GM19240 (cell line): ENCODE data around the gene TBXA2R.
A peak's percentile ranks its signal among the peaks of the same experiment; 100 is the strongest.

Experiments used
- DNase-seq: peaks from one replicate; pipeline ENCODE4 v3.0.0; 2011; ENCODE audit warnings: low spot score; ENCODE audit not compliant: insufficient read length

The TBXA2R gene

DNA sequence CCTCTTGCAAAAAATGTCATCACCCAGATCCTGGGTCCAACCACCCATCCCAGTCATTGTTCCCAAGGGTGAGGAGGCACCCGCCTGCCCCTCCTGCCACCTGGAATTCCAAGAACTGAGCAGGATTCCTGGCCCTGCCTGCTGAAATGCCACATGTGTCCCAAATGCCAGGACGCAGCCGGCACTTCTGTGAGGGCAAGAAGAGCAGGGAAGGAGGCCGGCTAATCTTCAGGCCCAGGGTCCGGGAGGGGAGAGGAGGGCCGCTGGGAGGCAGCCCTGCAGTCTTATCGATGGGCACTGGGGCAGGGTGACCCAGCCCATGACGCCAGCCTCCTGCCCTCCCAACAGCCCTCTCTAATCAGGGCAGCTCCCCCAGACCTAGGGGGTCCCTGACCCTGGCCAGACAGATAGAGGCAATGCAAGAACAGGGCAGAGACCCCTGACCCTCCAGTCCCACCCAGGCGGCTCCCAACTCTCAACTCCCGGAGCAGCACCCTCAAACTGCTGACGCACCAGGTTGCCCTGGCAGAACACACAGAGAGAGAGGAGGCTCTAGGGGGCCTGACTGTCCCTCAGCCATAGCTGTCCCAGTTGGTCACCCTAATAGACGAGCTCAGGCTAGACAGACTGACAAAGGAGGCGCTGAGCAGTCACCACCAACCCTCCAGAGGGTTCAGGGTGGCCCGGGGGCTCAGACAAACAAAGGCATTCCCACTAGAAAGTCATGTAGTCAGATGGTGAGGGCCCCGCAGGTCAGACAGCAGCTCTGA is 50.8 kb downstream of the TBXA2R start:
- no peak for DNase-seq

DNA sequence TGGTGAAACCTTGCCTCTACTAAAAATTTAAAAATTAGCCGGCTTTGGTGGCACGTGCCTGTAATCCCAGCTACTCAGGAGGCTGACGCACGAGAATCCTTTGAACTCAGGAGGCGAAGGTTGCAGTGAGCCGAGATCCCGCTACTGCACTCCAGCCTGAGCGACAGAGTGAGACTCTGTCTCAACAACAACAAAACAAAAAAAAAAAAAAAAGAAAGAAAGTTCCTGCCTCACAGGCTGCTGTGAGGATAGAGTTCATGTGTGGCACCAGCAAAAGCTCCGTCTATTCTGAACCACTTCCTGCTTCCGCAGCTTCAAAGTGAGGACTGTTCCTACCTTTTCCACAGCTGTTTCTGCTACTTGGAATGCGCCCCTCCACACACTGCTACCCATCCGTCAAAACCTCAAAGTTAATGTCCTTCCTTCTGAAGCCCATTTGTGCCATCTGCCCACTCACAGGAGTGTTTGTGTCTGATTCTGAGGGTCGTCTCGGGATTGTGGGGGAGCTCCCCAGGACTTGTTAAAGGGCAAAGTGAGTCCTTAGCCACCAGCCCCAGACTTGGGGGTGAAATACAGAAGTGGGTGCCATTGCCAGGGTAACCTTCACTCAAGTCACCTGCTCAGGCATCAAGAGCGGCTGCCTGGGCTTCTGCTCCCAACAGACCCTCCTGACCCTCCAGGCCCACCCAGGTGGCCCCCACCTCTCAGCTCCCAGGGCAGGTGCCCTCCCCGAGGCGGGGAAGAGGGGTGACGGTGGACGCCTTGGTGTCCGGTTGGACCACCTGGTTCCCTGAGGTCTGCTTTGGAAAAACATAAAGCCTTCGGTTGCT is 52.2 kb downstream of the TBXA2R start:
- DNase-seq = no peak

DNA sequence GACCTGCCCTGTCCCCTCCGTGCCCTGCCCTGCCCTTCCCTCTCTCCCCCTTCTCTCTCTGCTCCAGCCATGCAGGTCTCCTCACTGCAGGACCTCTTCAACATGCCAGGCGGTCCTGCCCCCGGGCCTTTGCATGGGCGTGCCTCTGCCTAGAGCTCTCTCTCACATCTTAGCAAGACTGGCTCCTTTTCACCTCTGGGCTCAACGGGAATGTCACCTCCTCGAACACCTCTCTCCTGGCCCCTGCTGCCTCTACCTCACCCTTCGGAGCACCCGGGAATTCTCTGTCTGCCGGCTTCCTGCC is 54.9 kb downstream of the TBXA2R start:
- DNase-seq = no peak

DNA sequence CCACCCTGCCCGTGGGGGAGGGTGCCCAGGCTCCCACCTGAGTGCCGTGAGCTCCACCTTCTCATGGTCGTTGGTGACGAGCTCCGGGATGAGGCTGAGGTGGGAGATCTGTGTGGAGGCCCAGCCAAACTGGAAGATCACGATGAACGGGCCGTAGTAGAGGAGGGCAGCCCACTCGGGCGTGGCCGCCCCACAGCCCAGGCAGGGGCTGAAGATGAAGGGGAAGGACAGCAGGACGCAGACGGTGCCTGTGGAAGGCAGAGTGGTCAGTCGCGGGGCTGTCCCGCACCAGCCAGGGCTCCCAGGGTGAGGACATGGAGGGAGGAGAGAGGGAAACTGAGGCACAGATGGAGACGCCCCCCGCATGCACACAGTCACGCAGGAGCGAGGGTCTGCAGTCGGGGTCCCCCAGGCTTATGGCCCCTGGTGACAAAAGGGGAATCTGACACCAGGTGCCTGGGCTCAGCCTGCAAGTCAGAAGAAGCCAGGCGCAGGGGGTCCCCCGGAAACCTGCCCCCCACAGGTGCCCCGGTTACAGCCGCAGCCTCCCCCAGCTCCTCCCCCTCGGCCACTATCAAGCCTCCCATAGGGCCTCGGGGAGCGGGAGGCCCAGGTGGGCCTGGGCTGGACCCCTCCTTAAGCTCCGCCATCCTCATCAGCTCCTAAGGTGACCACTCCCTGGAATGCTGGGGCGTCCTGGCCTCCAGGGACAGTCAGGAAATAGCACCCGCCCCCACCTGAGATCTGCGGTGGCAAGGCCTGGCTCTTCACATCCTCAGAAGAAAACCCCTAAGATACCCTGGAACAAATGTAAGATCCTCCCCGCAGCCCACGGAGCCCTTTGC is 55.5 kb downstream of the TBXA2R start:
- no peak for DNase-seq

DNA sequence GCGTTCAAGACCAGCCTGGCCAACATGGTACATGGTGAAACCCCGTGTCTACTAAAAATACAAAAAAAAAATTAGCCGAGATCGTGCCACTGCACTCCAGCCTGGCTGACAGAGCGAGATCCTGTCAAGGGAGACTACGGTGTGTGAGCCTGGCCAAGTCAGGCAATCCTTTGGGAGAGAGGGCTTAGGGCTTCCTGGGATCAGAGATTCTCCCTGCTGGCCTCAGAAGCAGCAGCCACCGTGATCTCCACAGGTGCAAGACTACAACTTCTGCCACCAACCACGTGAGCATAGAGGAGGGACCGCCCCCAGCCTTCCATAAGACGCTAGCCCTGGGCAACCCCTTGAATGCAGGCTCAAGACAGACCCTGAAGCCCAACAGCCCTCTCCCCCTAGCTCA is 56.9 kb downstream of the TBXA2R start:
- no peak for DNase-seq

DNA sequence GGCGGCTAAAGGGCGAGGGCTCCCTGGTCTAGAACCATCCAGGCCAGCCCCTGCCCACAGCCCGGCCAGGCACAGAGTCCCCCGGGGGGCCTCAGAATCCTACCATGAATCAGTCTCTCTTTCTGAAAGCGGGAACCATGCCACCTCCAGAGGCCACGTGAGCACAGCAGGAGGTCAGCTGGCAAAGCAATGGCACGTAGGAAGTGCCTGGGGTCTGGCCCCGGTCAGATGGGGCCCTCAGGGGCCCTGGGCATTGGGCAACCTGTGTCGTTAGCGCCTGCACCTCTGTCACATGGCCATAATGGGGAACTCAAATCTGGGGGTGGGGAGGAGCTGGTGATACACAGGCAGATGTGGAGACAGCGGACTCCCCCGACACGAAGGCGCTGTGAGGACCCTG is 58.1 kb downstream of the TBXA2R start:
- no peak for DNase-seq

DNA sequence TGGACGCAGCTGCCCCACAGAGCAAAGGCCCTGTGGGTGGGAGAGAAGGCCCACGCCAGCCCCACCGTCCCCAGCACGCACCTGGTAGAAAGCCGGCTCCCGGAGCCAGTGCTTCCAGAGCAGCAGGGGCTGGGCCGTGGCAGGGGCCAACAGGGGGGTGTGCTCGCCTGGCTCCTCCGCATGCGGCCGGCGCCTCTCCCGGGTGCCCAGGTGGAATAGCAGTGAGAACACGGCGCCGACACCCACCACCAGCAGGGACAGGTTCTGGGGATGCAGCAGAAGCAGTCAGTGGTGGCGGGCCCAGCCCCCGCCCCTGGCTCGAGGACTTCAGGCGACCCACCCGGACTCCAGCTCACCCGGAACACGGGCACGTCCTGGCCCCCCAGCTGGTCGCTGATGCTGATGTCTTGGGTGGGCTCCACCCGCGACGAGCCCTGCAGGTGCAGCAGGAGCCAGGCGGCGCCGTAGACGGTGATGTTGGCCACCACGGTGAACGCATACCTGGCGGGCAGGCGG is 58.9 kb downstream of the TBXA2R start:
- no peak for DNase-seq

DNA sequence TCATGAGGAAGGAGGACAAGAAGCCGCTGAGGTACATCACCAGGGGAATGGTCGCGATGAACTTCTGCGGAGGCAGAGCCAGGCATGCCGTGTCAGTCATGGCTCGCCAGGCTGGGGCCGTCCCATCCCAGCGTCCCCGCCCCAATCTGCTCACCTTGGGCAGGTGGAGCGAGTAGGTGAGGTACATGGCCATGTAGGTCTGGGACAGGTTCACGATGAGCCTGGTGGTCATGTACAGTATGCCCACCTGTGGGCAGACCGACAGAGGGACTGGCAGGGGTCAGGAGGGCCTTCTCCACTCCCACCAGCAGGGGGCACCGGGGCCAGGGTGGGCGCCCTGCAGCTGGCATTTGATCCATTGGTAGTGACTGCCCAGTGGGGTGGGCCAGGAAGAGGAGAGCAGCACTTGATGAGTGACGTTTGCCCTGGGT is 59.4 kb downstream of the TBXA2R start:
- DNase-seq = no peak

DNA sequence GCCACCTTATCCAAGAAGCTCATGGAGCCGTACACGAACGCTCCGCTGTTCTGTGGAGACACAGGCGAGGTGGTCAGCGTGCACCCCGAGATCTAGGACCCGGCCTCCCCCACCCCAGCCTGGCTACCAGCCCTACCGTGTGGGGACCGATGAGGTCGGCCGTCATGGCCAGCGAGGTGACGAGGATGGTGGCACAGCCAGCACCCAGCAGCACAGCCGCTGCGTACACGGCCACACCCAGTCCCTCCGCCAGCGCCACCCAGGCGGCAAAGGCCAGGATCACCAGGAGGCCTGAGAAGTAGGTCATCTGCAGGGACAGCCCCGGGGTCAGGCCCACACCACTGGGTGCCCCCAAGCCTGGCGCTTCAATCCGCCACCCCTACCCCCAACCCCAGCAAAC is 60.6 kb downstream of the TBXA2R start:
- no peak for DNase-seq

DNA sequence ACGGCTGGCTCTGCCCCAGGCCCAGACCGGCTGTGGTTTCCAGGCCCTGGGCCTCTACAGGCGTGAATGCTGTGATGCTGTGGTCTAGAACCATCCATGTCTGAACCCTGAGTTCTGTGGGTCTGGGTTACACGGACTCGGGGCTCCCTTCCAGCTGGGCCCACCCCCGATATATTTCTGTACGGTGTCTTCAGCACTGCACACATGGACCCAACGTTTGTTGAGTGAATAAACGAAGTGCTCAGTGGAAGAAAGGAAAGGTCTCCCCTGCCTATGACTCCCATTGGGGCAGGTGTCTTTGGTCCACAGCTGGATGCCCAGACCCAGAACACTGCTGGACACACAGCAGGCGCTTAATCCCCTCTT is 61.0 kb downstream of the TBXA2R start:
- no peak for DNase-seq

DNA sequence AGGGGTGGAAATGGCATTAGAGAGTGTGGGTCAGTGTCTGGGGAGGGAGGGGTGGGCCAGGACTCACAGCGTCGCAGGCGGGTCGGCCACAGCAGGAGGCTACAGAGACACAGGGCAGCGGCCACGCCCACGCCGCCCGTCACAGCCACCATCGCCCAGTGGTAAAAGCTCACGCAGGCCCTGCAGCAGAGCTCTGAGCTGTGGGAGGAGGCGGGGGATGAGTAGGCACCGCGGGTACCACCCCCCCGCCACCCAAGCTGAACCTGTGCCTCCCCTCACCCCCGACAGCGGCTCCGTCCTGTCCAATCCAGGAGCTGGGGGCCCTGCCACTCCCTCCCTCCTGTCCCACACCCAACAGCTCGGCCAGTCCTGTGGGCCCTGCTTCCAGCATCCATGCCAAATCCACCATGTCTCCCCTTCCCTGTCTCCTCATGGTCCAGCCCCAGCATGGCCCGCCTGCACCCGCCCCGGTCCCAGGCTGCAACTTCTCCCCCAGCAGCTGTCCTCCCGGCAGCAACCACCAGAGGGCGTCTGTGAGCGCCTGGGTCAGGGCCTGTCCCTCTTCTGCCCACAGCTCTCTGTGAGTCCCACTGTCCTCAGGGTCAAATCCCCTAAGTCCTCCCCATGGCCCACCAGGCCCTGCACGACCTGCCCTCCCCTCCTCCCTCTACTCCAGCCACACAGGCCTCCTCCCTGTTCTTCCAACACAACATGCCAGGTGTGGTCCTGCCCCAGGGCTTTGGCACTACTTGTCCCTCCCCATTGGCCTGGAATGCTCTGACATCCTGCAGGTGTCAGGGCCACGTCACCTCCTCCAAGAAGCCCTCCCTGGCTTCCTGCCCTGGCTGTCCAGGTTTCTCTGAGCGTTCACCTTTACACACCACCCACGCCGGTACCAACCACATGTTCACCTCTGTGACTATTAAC is 61.7 kb downstream of the TBXA2R start:
- DNase-seq = peak; percentile 81
